ENCODE data around the gene SUCNR1. TPM values are rescaled to one million over a fixed set of nuclear protein-coding genes. Genes with fewer than 3 reads are reported as not detected.

SUCNR1 gene
- total RNA-seq, 2 donors from 2014 or later: not detected

- Mint-ChIP-seq H3K27ac (no peak overlapping the region), H3K4me1 (no peaks in the 10 kb centered on the region), H3K4me3 (no peak overlapping the region), H3K27me3 (ENCODE audit: insufficient read depth) (no peaks in the 10 kb centered on the region), H3K36me3 (ENCODE audit: low read depth) (no peaks in the 10 kb centered on the region), H3K9me3 (no peaks in the 10 kb centered on the region)
- DNase-seq: no peak
- Histone ChIP-seq H3K9ac (ENCODE audit: extremely low read depth, low read length, poor library complexity, severe bottlenecking) (no peak overlapping the region), H3K4me1 (ENCODE audit: control insufficient read depth, insufficient read depth, low read length) (no peaks in the 10 kb centered on the region), H3K27ac (ENCODE audit: low read depth, low read length) (no peak overlapping the region), H3K27me3 (ENCODE audit: control insufficient read depth, insufficient read depth, low read length, poor library complexity, severe bottlenecking) (no peaks in the 10 kb centered on the region), H3K9me3 (ENCODE audit: control insufficient read depth, low read length) (no peaks in the 10 kb centered on the region), H3K36me3 (ENCODE audit: control insufficient read depth, insufficient read depth, low read length) (no peaks in the 10 kb centered on the region), H3K4me3 (ENCODE audit: low read length) (no peak overlapping the region)
- 81% methylated on average over 4 of the region's 4 CpGs; no CpG with 5 or more reads in 1 of the 2 experiments for WGBS, 2 experiments (ENCODE audit: insufficient coverage in 1 of 2, insufficient read length in 1 of 2)
- no peak for TF ChIP-seq CTCF (conservative IDR thresholded peaks at IDR 0.05)
Measured at GRCh38 chr3:151864423-151865101, 8.9 kb upstream of the SUCNR1 start.

DNA sequence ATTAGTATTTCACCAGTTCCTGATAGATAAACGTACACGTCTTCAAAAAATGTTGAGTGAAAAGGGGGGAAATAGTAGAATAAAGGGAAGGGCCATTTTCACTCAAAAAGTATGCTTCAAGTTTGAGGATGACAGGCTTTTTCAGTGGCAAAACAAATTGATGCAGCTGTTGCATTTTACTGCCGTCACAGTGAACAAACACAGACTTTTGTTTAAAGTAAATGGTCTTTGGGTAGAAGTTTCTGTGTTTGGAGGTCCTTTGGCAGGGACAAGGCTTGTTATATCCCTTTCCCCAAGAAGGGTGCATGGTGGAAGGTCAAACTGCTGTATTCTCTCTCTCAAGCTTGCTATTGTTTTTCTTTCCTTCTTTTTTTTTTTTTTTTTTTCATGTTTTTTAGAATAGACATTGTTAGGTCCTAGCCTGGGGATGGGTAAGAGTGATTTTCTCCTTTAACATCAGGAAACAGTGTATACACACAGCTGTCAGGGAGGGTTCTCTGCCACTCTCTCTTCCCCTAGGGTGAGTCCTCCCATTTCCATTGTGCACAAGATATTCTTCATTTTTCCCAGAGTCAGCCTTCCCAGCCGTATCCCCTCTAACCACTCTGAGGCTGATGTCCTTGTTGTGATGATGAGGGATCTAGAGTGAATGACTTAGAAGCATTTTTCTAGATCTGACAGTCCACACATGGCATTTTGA, 6.6 kb upstream of the SUCNR1 start:
- Mint-ChIP-seq H3K36me3 (ENCODE audit: low read depth) (no peaks in the 10 kb centered on the region), H3K4me3 (no peak overlapping the region), H3K27ac (no peak overlapping the region), H3K4me1 (no peaks in the 10 kb centered on the region), H3K9me3 (no peaks in the 10 kb centered on the region), H3K27me3 (ENCODE audit: insufficient read depth) (no peaks in the 10 kb centered on the region)
- H3K9ac ChIP-seq (ENCODE audit: extremely low read depth, low read length, poor library complexity, severe bottlenecking): no peak overlapping the region
- H3K9me3 ChIP-seq (ENCODE audit: control insufficient read depth, low read length): no peaks in the 10 kb centered on the region
- H3K4me3 ChIP-seq (ENCODE audit: low read length): no peak overlapping the region
- DNase-seq: no peak
- H3K27me3 ChIP-seq (ENCODE audit: control insufficient read depth, insufficient read depth, low read length, poor library complexity, severe bottlenecking): no peaks in the 10 kb centered on the region
- no peak overlapping the region for H3K27ac ChIP-seq (ENCODE audit: low read depth, low read length)
- TF ChIP-seq CTCF (conservative IDR thresholded peaks at IDR 0.05): no peak
- WGBS, 2 experiments (ENCODE audit: insufficient coverage in 1 of 2, insufficient read length in 1 of 2): 93 to 100% methylated on average over 1 to 4 of the region's 4 CpGs
- H3K4me1 ChIP-seq (ENCODE audit: control insufficient read depth, insufficient read depth, low read length): no peaks in the 10 kb centered on the region
- H3K36me3 ChIP-seq (ENCODE audit: control insufficient read depth, insufficient read depth, low read length): no peaks in the 10 kb centered on the region

DNA sequence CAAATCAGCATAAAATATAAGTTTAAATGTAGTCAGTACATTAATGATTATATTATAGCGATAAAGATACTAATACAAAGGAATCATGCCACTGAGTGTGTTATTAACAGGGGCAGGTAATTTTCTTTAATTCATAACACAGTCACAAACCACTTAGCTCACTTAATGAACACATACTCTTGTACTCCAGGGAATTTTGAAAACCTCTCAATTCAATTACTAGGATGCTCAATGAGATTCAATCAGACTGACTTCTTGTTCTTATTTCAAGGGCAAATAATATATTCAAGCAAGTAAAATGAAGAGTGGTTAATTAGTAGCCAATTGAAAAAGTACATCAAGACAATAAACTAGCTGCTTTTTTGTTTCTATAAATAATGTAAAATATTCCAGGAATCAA, 5.8 kb upstream of the SUCNR1 start:
- no peak overlapping the region for H3K4me3 ChIP-seq (ENCODE audit: low read length)
- H3K27ac Mint-ChIP-seq: no peak overlapping the region
- H3K4me1 Mint-ChIP-seq: no peaks in the 10 kb centered on the region
- H3K9ac ChIP-seq (ENCODE audit: extremely low read depth, low read length, poor library complexity, severe bottlenecking): no peak overlapping the region
- no peaks in the 10 kb centered on the region for H3K9me3 Mint-ChIP-seq
- H3K4me3 Mint-ChIP-seq: no peak overlapping the region
- H3K36me3 Mint-ChIP-seq (ENCODE audit: low read depth): no peaks in the 10 kb centered on the region
- no peaks in the 10 kb centered on the region for H3K36me3 ChIP-seq (ENCODE audit: control insufficient read depth, insufficient read depth, low read length)
- no peaks in the 10 kb centered on the region for H3K27me3 ChIP-seq (ENCODE audit: control insufficient read depth, insufficient read depth, low read length, poor library complexity, severe bottlenecking)
- DNase-seq: no peak
- no peaks in the 10 kb centered on the region for H3K27me3 Mint-ChIP-seq (ENCODE audit: insufficient read depth)
- WGBS, 2 experiments (ENCODE audit: insufficient coverage in 1 of 2, insufficient read length in 1 of 2): no CpG with 5 or more reads among the region's 1 CpG
- no peaks in the 10 kb centered on the region for H3K9me3 ChIP-seq (ENCODE audit: control insufficient read depth, low read length)
- H3K4me1 ChIP-seq (ENCODE audit: control insufficient read depth, insufficient read depth, low read length): no peaks in the 10 kb centered on the region
- no peak for TF ChIP-seq CTCF (conservative IDR thresholded peaks at IDR 0.05)
- H3K27ac ChIP-seq (ENCODE audit: low read depth, low read length): no peak overlapping the region

Measured in endodermal cell (in vitro differentiated cells).